ENCODE results near the gene IGSF8.

The IGSF8 gene

GRCh38 chr1:160133990-160134770 lies 35.8 kb upstream of the IGSF8 start:
- Histone ChIP-seq H3K27me3 (replicated peaks; ENCODE audit: control insufficient read depth, insufficient read depth, low read length) (peaks cover 1% of the 10 kb centered on the region), H3K36me3 (ENCODE audit: control insufficient read depth, insufficient read depth, low read length) (no peaks in the 10 kb centered on the region), H3K4me3 (replicated peaks; ENCODE audit: low read depth, low read length) (no peak overlapping the region)
- no peak for DNase-seq (ENCODE audit: extremely low read depth, insufficient read length)
- TF ChIP-seq, protein P1, sequence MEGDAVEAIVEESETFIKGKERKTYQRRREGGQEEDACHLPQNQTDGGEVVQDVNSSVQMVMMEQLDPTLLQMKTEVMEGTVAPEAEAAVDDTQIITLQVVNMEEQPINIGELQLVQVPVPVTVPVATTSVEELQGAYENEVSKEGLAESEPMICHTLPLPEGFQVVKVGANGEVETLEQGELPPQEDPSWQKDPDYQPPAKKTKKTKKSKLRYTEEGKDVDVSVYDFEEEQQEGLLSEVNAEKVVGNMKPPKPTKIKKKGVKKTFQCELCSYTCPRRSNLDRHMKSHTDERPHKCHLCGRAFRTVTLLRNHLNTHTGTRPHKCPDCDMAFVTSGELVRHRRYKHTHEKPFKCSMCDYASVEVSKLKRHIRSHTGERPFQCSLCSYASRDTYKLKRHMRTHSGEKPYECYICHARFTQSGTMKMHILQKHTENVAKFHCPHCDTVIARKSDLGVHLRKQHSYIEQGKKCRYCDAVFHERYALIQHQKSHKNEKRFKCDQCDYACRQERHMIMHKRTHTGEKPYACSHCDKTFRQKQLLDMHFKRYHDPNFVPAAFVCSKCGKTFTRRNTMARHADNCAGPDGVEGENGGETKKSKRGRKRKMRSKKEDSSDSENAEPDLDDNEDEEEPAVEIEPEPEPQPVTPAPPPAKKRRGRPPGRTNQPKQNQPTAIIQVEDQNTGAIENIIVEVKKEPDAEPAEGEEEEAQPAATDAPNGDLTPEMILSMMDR (IDR thresholded peaks at IDR 0.05; ENCODE audit: insufficient read depth, low read length, poor library complexity, severe bottlenecking), result no peak

DNA sequence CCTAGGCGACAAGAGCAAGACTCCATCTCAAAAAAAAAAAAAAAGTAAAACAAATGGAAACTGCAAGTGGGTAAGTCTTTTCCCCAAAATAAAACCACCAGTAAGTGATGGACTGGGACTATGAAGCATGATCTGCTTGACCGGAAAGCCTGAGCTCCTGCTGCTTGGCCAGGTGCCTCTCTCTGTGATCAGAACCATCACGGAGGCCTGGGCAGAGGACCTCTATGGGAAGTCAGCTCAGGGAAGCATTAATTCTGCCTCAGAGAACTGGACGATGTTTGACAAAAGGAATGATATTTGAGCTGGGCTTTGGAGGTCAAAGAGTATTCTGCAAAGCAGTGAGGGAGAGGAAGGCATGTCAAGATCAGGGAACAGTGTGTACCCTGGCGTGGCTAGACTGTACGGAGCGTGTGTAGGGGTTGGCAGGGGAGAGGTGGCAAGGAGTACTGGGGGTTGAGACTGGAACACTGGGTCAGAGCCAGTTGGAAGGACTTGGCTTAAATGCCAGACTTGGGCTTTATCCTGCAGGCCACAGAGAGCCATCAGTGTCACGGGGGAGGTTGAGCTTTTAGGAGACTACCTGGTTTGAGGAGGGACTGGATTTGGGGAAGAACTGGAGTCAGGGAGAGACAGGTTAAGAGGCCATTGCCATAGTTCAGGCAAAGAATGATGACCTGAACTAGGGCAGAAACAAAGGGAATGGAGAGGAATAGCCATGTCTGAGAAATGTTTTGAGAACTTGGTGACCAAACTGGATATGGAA lies 33.6 kb upstream of the IGSF8 start:
- no peaks in the 10 kb centered on the region for H3K36me3 ChIP-seq (ENCODE audit: control insufficient read depth, insufficient read depth, low read length)
- DNase-seq (ENCODE audit: extremely low read depth, insufficient read length), result no peak
- H3K27me3 ChIP-seq (replicated peaks; ENCODE audit: control insufficient read depth, insufficient read depth, low read length), result peaks cover 1% of the 10 kb centered on the region
- no peak overlapping the region for H3K4me3 ChIP-seq (replicated peaks; ENCODE audit: low read depth, low read length)
- TF ChIP-seq, protein P1 (IDR thresholded peaks at IDR 0.05; ENCODE audit: insufficient read depth, low read length, poor library complexity, severe bottlenecking), result no peak

DNA sequence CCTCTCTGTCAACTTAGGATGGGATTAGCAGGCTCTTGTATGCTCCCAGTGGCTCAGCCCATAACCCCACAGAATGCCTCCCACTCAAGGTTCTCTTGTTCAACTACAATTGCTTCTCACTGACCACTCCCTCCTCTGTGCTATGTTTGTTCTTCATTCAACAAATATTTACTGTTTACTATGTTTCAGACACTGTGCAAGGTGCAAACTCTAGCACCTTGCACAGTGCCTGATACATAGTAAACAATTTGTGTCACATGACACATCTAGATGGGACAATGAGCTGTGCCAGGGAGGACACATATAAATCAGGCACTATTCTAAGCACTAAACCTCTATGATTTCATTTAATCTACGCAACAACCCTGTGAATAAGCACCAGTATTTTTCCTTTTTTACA lies 32.5 kb upstream of the IGSF8 start:
- Histone ChIP-seq H3K27me3 (replicated peaks; ENCODE audit: control insufficient read depth, insufficient read depth, low read length) (peaks cover 1% of the 10 kb centered on the region), H3K4me3 (replicated peaks; ENCODE audit: low read depth, low read length) (no peak overlapping the region), H3K36me3 (ENCODE audit: control insufficient read depth, insufficient read depth, low read length) (no peaks in the 10 kb centered on the region)
- TF ChIP-seq, protein P1 (IDR thresholded peaks at IDR 0.05; ENCODE audit: insufficient read depth, low read length, poor library complexity, severe bottlenecking), result no peak
- no peak for DNase-seq (ENCODE audit: extremely low read depth, insufficient read length)

DNA sequence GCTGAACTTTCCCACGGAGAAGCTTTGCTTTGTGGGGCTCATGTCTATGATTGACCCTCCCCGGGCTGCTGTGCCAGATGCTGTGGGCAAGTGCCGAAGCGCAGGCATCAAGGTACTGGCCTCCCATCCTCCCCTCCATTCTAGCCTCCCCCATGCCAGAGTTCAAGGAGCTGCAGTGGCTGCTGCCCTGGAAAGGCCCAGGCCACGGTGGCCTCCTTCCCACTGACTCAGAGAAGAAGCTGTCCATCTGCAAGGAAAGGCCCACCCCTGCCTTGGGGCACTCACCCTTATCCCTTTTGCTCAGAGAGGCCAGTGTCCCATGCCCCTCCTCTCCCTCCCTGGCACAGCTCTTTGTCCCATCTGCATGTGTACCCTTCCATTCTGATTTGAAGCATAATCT lies 32.1 kb upstream of the IGSF8 start:
- TF ChIP-seq, protein P1 (IDR thresholded peaks at IDR 0.05; ENCODE audit: insufficient read depth, low read length, poor library complexity, severe bottlenecking), result no peak
- Histone ChIP-seq H3K27me3 (replicated peaks; ENCODE audit: control insufficient read depth, insufficient read depth, low read length) (peaks cover 1% of the 10 kb centered on the region), H3K36me3 (ENCODE audit: control insufficient read depth, insufficient read depth, low read length) (no peaks in the 10 kb centered on the region), H3K4me3 (replicated peaks; ENCODE audit: low read depth, low read length) (no peak overlapping the region)
- DNase-seq (ENCODE audit: extremely low read depth, insufficient read length), result no peak

DNA sequence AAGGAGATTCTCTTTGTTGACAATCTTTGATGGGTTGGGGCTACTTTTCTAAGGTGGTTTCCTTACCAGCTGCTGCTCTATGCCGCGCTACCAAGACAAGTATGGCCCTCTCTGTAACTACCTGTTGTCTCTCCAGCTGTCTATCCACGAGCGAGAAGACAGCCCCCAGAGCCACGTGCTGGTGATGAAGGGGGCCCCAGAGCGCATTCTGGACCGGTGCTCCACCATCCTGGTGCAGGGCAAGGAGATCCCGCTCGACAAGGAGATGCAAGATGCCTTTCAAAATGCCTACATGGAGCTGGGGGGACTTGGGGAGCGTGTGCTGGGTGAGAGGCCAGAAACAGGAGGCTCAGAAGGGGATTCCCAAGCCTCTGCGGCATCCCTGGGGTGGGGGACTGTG lies 31.5 kb upstream of the IGSF8 start:
- no peaks in the 10 kb centered on the region for H3K36me3 ChIP-seq (ENCODE audit: control insufficient read depth, insufficient read depth, low read length)
- no peak for DNase-seq (ENCODE audit: extremely low read depth, insufficient read length)
- no peak overlapping the region for H3K4me3 ChIP-seq (replicated peaks; ENCODE audit: low read depth, low read length)
- TF ChIP-seq, protein P1 (IDR thresholded peaks at IDR 0.05; ENCODE audit: insufficient read depth, low read length, poor library complexity, severe bottlenecking), result no peak
- peaks cover 1% of the 10 kb centered on the region for H3K27me3 ChIP-seq (replicated peaks; ENCODE audit: control insufficient read depth, insufficient read depth, low read length)

Data from GM06990 (cell line).